ENCODE results near the gene NKPD1. TPM values are rescaled to one million over a fixed set of nuclear protein-coding genes. Genes with fewer than 3 reads are reported as not detected.
A peak's percentile ranks its signal among the peaks of the same experiment; 100 is the strongest.

NKPD1 gene
- polyA plus RNA-seq, 2 of the 4 experiments (the other 2 are of a cell fraction) = 0.12 to 0.15 TPM

- H3K27ac ChIP-seq = no peak overlapping the region
- ATAC-seq = no peak
- CTCF ChIA-PET = interaction anchor here (0.6 to 2.8 kb wide), 6 partner anchors 10 to 996 kb away, joined by 3 to 8 read pairs (median 3); no protein-coding TSS in a partner anchor
- no peak for FAIRE-seq
- no peak for TF ChIP-seq MAZ (IDR thresholded peaks at IDR 0.05; ENCODE audit: borderline replicate concordance, low read depth, low read length)
- TF ChIP-seq EP300 (IDR thresholded peaks at IDR 0.05) = no peak
- TF ChIP-seq NR3C1 (IDR thresholded peaks at IDR 0.05) = no peak
- 91% methylated on average over 7 of the region's 7 CpGs for WGBS (ENCODE audit: missing lambda C conversion rate)
- POLR2A ChIA-PET = no interaction called here
- DNase-seq (ENCODE audit: low read depth in 1 of 2, low spot score in 1 of 2) = no peak
- peaks cover 11% of the 10 kb centered on the region; the same call in 2 of the 3 replicates for H3K4me1 ChIP-seq
- no peak overlapping the region for H3K4me2 ChIP-seq
- H3K4me3 ChIP-seq = no peak overlapping the region
- H3K9me3 ChIP-seq = no peaks in the 10 kb centered on the region
Measured at GRCh38 chr19:45180936-45181335, 20.2 kb upstream of the NKPD1 start.

GRCh38 chr19:45179892-45180370 is 19.1 kb upstream of the NKPD1 start:
- DNase-seq (ENCODE audit: low read depth in 1 of 2, low spot score in 1 of 2) (no peak), FAIRE-seq (no peak), ATAC-seq (no peak)
- Histone ChIP-seq H3K4me1 (peaks cover 11% of the 10 kb centered on the region; the same call in 2 of the 3 replicates), H3K9me3 (no peaks in the 10 kb centered on the region), H3K4me2 (peak overlapping the region; percentile 92), H3K4me3 (peak overlapping the region; percentile 69), H3K27ac (peak overlapping the region; percentile 69 to 82; a peak in 5 of 6 replicates)
- 87% methylated on average over 9 of the region's 9 CpGs for WGBS (ENCODE audit: missing lambda C conversion rate)
- TF ChIP-seq PBX3 (IDR thresholded peaks at IDR 0.05) (no peak), POLR2AphosphoS2 (conservative IDR thresholded peaks at IDR 0.05; ENCODE audit: low read length) (no peak), TFCP2L1 (CRISPR knock-in tag; IDR thresholded peaks at IDR 0.05) (no peak), HDAC2 (IDR thresholded peaks at IDR 0.05) (no peak), RARB (CRISPR knock-in tag; IDR thresholded peaks at IDR 0.05) (no peak), HEYL (CRISPR knock-in tag; IDR thresholded peaks at IDR 0.05) (no peak), CHD4 (IDR thresholded peaks at IDR 0.05; ENCODE audit: borderline replicate concordance) (no peak), ZC3H11A (IDR thresholded peaks at IDR 0.05) (no peak), EHF (CRISPR knock-in tag; IDR thresholded peaks at IDR 0.05) (no peak), ESRRA (IDR thresholded peaks at IDR 0.05; ENCODE audit: borderline replicate concordance, low read length) (no peak), HOXB13 (CRISPR knock-in tag; IDR thresholded peaks at IDR 0.05; ENCODE audit: low read depth) (no peak), HMGXB4 (CRISPR knock-in tag; IDR thresholded peaks at IDR 0.05; ENCODE audit: borderline replicate concordance) (no peak), CBX8 (IDR thresholded peaks at IDR 0.05) (no peak), HOXA7 (CRISPR knock-in tag; IDR thresholded peaks at IDR 0.05) (no peak)
- ChIA-PET POLR2A (interaction anchor here (3.3 kb wide), 1 partner anchor 88 kb away, joined by 23 read pairs; the partner anchor contains the start of gene PPP1R37), CTCF (interaction anchor here (0.7 to 2.8 kb wide), 8 partner anchors 7 to 259 kb away, joined by 3 to 8 read pairs (median 5); no protein-coding TSS in a partner anchor)

GRCh38 chr19:45179072-45179891 is 18.5 kb upstream of the NKPD1 start:
- no peaks in the 10 kb centered on the region for H3K9me3 ChIP-seq
- WGBS (ENCODE audit: missing lambda C conversion rate) = 22% methylated on average over 64 of the region's 97 CpGs
- peak overlapping the region; percentile 92 for H3K4me2 ChIP-seq
- ATAC-seq = peak; percentile 1 to 7; a peak in 2 of 6 replicates
- ChIA-PET POLR2A (interaction anchor here (1.4 to 3.3 kb wide), 5 partner anchors 7 to 290 kb away, joined by 5 to 23 read pairs (median 9); partner anchors contain the start of gene PPP1R37), CTCF (interaction anchor here (1.0 to 2.8 kb wide), 12 partner anchors 8 to 260 kb away, joined by 3 to 18 read pairs (median 6); partner anchors contain the start of gene NKPD1)
- DNase-seq (ENCODE audit: low read depth in 1 of 2, low spot score in 1 of 2) = no peak
- TF ChIP-seq TP53 (CRISPR knock-in tag; IDR thresholded peaks at IDR 0.05) (peak; percentile 72; the same call in 1 of the 2 replicates), MYC (IDR thresholded peaks at IDR 0.05; ENCODE audit: borderline replicate concordance, low read length) (no peak), JUN (IDR thresholded peaks at IDR 0.05) (0 out of 5 replicates have a peak, but pooled peaks of 1 of the 2 experiments have one; percentile 5), NPAS2 (CRISPR knock-in tag; IDR thresholded peaks at IDR 0.05; ENCODE audit: borderline replicate concordance) (no peak)
- peak overlapping the region; percentile 69 for H3K4me3 ChIP-seq
- peak overlapping the region; percentile 69 to 82 for H3K27ac ChIP-seq
- H3K4me1 ChIP-seq = peaks cover 11% of the 10 kb centered on the region; the same call in 2 of the 3 replicates
- no peak for FAIRE-seq
